HG03060 (cell line): Measurements from ENCODE around the gene CACNA2D1.

Experiments
- ATAC-seq: cut with Tn5 transposase; IDR thresholded peaks from one replicate; pipeline ENCODE4 v1.9.1; 2021; ENCODE audit warnings: low read depth, moderate number of reproducible peaks; ENCODE audit not compliant: unreplicated experiment

The CACNA2D1 gene

DNA sequence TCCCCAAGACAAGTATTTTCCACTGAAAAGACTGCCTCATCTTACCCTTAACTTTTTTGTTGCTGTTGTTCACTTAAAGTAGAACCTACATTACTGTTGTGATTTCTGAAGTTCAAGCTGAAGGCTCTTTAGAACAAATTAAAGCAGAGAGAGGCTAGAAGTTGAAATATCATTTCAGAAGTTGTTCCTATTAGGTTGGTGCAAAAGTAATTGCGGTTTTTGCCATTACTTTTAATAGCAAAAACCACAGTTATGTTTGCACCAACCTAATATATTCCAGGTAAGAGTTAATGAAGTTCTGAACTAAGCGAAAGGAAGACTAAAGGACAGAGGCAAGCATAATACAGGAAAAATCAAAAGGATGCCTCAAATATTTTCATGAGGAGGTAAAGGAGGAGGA, 153.7 kb downstream of the CACNA2D1 start:
- no peak for ATAC-seq

DNA sequence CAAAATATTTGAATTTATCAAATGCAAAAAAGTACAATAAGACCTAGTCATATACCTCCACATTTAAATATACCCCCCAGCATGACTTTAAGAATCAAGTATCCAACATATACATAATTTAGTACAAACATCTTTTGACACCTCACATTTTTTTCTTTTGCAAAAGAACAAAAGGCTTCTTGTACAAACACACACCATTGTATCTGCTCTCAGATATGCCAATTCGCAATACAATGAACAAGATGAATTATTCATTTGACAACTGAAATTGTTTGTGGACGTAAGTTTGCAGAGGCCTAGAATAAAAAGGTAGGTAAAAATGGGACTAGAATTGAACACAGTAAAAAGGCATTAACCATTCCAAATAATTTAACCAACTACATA, 154.4 kb downstream of the CACNA2D1 start:
- ATAC-seq, result no peak

DNA sequence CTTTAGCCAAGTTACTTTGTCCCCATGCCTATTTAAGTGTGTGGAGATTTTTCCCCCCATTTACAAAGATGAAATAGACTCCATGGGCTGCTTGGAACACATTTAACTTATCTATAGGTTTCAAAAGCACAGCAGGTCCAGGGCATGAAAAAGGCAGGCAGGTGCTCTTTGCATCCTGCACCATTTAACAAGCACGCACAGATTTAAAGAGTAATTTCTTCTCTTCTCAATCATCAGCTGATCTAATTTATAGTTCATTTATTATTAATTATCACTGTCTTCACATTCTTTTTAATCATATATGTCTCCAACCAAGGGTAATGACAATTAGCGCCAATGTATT, 156.8 kb downstream of the CACNA2D1 start:
- no peak for ATAC-seq

DNA sequence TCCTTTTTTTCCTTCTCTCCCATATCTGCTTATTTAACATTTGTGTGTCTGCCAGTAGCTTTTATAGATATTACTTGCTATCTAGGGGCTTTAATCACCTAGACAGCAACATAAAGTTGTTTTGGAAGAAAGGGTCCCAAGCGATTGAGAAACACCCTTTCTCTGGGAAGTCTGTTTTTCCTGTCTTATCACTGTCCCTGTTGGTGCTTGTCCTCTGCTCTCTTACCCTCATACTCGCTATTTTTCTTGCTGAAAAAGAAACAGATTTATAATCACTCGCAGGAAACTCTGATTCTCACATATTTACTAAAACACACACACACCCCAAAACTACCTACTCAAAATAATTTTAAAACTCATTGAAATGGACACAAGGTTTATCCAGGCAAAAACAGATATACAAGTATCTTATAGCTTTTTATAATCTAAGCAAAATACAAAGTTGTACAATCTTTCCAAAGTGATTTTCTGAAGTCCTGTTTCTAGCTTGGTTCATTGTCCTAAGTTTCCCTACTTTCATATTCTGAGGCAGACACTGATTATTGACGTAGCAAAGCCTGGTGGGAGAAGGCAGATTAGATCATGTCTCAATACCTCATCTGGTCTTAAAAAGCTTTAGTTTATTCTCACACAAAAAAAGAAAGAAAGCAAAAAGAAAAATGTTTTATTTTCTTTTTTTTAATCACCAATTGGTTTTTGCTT, 157.3 kb downstream of the CACNA2D1 start:
- ATAC-seq, result no peak

DNA sequence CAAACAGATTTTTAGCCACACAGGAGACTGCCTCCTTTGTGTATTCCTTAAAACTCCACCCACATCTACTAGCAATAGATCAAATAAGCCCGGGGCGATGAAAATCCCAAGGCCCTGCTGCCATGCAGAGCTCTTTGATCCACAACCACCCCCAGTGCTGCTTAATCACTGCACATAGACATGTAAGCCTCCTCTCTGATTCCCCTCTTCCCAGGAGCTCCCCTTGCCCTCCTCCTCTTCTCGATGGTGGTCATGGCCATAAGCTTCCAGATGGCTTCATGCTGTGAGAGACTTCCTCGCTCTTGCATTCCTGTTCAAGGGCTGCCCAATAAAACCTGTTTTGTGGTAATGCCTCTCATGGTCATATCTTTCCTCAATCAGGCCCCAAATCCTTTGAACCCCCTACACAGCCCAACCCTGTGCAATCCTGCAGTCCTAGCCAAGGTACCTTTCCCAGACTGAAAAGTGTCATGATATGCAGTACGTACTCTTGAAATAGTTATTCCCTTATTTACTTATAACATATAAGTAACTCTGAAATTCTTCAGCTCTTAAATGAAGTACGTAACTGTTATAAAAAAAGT, 158.5 kb downstream of the CACNA2D1 start:
- no peak for ATAC-seq

DNA sequence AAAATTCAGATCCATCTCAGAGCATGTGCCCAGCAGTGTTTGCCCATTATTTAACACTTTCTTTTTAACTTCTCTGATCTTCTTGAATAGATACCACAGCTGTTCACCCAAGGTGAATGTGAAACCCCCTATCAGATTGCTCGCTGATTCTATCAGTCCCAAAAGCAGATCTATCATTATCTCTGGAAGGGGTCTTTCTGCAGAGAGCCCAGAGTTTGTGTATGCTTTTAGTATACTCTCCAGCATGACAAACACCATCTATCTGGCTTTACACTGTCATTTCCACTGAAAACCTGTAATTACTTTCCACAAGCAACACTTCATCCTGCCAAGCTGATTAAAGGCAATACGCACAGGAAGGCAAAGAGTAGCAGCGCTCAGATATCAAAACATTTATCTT, 168.2 kb downstream of the CACNA2D1 start:
- no peak for ATAC-seq

DNA sequence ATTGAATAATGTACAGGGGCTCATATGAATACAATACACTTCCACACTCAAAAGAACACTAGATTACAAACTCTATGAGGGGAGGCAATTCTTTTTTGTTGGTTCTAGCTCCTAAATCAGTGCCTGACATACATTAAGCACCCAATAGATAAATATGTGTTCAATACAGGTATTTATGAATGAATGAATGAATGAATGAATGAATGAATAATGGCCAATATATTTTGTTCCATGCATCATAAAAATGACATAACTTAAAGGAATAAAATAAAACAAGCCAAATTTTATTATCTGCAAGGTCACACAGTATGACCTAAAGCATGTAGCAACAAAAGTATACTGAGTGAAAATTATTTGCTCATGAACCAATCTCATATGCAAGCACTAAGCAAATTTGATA, 168.9 kb downstream of the CACNA2D1 start:
- ATAC-seq, result no peak

DNA sequence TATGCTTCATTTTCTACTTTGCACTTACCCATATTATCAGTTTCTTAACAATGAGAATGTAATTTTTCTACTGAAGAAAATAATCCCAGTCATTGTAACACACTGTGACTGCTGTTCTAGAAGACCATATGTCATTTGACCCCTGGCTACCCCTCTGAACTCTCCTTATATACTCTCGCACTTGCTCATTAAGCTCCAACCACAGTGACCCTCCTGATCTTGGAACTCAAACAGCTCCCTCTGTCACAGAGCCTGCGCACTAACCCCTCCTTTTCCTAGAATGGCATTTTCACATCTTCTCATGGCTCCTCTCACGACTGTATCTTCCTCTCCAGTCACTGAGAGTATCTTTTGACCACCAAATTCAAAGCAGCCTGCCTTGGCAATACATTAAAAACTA, 169.7 kb downstream of the CACNA2D1 start:
- no peak for ATAC-seq

DNA sequence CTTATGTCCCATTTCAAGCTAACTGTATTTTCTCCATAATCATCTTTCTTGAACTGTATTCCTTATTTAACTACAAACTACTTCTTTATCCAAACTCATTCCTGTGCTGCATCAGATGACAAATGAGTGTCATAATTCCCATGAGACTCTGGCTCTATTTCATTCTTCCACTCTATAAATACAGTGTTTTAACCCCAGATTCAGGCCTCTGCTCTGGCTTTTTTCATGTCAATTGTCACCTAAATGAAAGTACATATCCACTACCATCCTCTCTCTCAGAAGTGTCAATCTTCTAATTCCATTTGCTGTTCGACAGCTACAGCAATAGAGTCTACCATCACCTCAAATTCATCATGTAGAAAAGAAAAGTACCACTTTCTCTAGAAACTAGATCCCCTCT, 172.7 kb downstream of the CACNA2D1 start:
- ATAC-seq, result no peak

DNA sequence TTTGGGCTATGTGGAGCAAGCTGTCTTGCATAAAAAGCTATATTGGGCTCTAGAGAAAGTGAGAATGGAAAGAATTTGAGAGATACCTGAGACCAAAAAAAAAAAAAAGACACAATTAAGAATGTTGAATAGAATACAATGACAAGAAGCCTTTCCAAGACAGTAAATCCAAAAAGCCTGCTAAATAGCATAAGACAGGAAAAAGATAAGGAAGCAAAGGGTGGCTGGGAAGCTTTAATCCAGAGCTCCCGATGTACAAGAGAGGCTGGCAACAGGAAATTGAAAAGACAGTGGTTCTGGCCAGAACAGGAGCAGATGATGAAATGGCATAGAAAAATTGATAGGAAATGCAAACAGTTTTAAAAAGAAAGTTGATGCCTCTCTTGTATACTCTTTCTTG, 174.9 kb downstream of the CACNA2D1 start:
- no peak for ATAC-seq

DNA sequence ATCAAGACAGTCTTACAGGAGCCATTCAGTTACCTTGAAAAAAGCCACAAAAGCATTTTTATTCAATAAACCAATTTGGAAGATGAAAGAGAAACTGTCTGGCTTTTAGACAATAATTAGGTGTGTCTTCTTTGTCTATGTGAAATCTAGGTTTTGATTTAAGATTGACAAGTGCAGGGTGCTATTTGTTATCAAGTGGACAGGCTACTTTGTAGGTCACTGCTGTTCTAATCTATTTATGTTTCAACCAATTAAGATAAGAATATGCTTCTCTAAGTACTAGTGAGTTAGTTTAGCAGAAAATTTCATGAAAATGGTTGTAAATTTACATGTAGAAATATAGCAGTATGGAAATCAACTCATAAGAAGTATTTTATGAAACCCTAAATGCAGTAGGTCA, 177.5 kb downstream of the CACNA2D1 start:
- ATAC-seq, result no peak

DNA sequence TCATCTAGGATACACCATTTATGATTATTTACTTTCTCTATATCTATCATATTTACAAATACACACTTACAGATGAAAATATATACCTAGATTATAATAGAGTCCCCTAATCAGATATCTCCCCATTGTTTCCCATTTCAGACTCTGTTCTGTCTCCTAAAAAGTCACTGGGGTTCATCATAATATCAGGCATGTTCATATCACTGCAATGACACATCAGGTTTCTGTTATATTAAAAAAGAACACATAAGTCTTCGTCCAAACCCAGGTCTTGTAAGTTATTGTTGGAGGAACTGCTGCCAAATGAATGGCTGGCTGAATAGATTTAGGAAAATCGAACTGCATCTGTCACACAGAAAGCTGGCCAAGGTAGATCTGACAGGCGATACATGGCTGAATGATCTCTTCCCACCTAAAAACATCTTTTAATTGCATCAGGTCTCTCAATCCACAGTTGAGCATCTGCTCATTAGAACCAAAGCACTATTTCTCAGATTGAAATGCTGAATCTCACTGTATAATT, 178.7 kb downstream of the CACNA2D1 start:
- ATAC-seq, result no peak

DNA sequence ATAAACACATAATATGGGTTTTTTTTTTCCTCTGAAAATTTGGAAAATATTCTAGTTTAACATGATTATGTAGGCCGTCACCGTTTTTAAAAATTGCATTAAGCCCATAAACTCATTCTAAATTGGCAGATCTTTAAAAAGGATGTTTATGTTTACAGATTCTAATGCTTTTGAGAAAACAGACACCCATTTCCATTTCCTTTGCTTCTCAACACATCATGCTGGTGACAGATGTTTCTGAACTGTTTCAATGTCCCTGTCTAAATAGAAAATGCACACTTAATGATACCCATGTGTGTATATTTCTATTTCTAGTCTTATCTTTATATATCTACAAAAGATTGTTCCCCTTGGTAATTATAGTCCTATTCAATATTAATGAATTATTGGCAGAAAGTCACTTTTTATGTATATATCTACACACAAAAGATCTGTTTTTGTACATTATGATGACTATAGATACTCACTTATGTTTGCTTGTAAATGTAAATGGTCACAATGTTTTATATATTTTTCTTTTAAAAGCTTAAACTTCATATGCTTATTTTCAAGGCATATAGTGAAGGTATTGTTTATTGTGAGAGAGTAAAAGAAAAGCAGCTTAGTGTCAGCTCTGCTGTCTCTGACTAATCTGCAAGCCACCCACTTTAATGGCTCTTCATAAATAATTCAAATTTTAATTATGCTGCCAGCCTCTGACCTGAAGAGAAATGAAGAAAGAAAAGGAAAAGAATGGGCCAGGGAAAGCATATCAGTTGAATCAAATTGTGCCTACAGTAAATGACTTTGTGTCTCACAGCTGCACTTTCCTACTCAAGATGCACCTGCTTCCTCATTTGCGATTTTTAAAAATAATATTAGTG, 179.4 kb downstream of the CACNA2D1 start:
- no peak for ATAC-seq

DNA sequence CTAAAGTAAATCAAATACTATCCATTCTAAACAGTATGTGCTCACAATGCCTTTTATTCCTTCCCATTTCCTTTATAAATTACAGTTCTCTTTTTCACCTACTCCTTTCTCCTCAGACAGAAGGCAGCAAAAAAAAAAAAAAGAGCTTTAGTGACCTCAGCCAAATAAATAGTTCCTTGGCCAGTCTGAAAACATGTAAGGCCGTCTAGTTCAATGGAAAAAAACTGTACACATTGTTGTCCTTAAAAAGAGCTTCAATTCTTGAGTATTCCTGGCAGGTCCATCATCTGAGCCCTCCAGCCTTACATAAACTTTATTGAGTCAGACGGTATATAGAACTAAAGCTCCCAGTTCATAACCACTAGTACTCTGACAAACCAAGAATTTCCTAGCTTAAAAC, 185.4 kb downstream of the CACNA2D1 start:
- no peak for ATAC-seq

DNA sequence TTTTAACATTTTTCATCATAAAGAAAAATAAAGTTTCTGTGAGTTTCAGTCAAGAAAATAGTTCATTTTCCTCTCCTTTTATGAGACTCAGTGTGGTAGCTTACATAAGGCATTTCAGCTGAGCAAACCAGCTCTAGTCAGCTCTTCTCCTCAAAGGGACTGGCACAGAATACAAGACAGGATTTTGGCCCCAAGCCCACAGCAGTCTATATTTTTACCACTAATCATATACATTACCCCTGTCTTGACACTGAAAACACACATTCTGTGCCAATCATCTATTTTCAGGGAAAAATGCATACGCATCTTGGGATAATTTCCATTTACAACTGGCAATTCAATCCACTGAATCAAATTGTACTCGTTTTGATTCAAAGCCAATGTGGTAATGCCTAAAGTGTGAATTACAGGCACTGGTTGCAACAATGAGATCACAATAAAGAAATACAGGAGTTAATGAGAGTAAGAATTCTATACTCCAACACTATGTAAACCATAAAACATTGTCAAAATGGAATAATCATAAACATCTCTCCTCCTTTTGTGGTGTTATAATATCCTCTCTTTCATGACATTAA, 186.4 kb downstream of the CACNA2D1 start:
- no peak for ATAC-seq

DNA sequence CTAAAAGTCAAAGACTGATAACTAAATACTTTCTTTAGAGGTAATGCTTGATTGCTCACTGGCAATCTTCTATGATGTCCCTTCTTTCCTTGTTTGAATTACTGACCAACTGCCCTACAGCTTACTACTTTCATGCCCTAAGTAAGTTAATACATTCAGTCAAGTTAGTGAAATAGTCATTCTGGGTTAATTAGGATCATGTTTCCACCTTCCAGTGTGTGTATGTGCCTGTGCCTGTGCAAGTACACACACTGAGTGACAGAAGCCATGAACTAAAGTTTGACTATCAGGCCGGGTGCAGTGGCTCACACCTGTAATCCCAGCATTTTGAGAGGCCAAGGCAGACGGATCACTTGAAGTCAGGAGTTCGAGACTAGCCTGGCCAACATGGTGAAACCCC, 187.9 kb downstream of the CACNA2D1 start:
- no peak for ATAC-seq

DNA sequence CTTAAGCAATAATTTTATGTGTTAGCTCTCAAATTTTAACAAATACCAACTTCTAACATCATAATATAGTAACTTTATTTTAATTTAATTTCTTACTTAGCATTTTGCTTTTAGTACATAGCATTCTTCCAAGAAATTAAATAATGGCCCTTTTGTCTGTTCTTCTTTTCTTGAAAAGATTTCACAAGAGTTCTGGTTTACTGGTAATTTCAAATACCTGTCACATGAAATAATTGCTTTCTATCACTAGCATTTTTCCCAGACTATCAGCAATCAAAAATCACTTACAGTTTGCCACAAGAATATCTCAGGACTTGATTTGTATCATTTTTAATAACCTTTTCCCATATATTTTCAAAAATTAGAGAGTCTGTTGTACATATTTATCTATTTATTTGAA, 193.0 kb downstream of the CACNA2D1 start:
- ATAC-seq, result no peak

DNA sequence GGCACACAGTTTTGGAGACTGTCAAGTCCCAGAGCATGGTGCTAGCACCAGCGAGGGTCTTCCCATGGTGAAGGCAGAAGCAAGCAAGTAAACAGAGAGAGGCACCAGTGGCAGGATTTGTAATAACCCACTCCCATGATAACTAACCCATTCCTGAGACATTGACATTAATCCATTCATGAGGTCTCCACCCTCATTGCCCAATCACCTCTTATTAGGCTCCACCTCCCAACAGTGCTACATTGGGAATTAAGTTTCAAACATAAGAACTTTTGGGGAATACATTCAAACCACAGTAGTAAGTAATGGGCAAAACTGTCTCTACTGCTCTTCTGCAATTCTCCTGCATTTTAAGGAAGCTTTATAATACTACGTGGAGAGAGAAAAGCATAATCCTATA, 193.6 kb downstream of the CACNA2D1 start:
- no peak for ATAC-seq

DNA sequence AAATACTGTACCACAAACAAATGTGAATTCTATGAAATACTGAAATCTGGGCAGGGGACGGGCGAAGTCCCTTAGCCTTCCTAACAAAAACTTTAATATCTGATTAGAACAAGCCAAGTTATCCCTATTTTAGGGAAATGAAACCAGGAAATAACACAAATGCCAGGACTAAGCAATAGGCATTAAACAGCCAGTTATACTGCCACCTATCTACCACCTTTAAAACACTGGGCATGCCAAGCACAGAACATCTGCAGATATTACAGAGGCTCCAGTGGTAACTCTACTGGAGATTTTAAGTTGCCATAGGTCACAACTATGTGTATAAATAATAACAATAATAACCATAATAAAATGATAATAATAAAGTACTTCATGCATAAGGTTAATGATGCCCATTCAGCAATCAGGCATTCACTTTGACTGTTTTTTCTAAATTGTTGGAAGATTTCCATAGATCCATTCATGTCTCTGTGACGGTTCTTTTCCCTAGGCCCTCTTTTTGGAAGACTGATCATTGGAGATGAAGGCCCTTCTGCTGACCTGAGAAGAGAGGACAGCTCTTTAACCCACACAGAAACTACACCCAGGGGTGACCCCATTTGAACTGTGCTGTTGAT, 195.7 kb downstream of the CACNA2D1 start:
- no peak for ATAC-seq

DNA sequence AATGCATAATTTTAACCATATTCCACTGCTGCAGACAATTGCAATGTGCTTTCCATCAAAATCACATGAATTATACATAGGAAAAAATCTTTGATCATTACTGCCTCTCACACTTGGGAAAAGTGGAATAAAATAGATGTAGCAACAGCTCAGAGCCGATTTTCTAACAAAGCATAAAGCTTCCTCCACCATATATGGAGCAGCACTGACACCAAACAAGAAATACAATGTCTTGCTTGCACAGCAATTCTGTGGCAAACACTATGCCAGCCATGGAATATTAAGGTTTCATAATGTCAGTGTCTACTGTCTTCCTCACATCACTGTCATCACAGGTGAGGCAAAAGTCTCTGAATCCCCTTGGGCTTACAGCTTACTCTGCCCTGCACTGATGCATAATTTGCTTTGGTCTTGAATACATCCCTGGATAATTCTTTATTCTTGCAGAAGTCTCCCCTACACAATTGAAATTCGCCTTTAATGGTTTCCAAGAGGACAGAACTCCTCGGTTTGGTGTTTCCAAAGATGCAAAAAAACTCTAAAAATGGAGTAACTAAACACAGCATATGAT, 198.5 kb downstream of the CACNA2D1 start:
- no peak for ATAC-seq

DNA sequence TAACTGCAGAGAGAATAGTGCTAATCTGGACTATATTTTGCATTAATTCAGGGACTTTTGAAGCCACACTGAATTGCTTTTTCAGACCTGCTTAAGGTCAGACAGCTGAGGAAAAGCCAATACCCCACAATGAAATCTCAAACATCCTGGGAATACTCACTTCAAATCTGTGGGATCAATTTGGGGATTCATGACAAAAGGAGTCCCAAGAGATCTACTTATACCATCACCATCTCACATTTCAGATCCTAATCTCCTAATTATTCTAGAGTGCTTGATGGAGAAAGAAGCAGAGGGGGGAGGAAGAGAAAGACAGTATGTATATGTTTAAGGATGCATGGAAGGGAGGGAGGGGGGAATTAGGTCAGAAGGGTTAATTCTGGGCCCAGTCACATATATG, 202.2 kb downstream of the CACNA2D1 start:
- no peak for ATAC-seq
